GM12801 (cell line): ENCODE measurements around the gene DNTT.

Source experiments
- TF ChIP-seq, protein P1 (sequence below): IDR thresholded peaks from one replicate; pipeline ENCODE4 v1.5.1; 2011; ENCODE audit warnings: control low read depth; ENCODE audit not compliant: insufficient read length; ENCODE audit errors: extremely low read depth

The DNTT gene

DNA sequence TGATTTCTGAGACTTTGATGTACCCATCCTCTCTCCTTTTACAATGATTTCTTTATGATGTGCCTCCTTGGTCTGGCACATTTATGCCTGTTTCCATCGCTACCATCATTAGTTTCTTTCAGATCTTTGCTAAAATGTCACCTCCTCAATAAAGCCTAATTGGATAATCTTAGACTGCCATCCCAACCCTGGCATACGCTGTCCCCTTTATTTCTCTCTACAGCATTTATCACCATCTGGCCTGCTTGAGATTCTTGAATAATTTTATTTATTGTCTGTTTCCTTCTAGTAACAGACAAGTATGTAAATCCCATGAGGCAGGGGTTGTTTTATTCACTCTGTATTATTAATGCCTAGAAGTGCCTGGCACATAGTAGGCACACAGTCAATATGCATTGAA, 6.7 kb upstream of the DNTT start:
- TF ChIP-seq, protein P1, sequence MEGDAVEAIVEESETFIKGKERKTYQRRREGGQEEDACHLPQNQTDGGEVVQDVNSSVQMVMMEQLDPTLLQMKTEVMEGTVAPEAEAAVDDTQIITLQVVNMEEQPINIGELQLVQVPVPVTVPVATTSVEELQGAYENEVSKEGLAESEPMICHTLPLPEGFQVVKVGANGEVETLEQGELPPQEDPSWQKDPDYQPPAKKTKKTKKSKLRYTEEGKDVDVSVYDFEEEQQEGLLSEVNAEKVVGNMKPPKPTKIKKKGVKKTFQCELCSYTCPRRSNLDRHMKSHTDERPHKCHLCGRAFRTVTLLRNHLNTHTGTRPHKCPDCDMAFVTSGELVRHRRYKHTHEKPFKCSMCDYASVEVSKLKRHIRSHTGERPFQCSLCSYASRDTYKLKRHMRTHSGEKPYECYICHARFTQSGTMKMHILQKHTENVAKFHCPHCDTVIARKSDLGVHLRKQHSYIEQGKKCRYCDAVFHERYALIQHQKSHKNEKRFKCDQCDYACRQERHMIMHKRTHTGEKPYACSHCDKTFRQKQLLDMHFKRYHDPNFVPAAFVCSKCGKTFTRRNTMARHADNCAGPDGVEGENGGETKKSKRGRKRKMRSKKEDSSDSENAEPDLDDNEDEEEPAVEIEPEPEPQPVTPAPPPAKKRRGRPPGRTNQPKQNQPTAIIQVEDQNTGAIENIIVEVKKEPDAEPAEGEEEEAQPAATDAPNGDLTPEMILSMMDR, result no peak

DNA sequence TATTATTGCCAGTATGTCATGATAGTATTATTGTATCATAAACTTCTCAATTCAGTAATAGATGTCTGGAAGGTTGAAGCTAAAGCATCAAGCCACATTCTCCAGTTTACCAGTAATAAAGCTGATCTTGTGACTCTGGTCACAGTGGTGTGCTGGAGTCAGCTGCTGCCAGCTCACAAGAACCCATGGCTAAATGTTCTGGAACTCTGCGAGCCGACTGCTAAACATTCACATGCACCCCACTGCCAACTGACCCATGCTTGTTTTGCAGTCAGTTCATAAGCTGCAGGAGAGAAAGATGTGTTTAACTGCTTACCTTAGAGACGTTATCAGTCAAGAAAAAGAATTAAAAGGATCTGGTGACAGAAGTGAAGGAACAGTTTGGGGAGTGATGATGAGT, 5.9 kb upstream of the DNTT start:
- TF ChIP-seq, protein P1, result no peak

DNA sequence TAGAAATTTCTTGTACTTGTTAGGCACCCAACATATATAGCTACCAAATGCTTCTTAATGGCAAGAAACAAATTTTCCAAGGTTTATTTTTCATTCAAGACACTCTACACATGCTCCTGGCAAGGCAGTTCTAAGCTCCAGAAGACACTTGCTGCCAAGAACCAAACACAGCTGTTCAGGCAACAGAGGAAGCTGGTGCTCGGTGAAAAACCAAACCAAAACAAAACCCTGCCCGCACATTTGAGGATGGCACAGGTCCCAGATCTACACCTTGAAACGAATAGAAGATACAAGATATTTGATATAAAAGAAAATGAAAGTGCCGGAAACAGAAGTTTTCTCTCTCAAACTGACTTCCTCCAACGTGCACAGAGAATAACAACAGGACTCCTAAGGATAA, 4.9 kb upstream of the DNTT start:
- TF ChIP-seq, protein P1, result no peak

DNA sequence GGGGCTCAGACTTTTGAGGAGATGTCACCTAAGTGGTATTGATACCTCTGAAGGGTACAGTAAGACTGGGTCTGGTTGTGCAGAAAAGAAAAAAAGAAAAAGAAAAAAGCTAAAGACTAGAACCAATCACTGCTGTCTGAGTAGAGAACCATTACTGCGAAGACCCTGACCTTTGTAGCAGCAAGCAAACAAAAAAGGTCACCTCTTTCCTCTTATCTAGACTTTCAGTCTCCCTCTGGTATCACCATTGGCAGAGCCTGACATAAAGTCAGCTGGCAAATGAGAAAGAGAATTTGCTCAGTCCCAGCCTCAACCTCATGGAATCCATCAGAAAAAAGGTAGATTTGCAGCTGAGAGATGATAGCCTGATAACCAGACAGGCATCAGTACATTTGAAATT, 2.6 kb upstream of the DNTT start:
- TF ChIP-seq, protein P1, result no peak

DNA sequence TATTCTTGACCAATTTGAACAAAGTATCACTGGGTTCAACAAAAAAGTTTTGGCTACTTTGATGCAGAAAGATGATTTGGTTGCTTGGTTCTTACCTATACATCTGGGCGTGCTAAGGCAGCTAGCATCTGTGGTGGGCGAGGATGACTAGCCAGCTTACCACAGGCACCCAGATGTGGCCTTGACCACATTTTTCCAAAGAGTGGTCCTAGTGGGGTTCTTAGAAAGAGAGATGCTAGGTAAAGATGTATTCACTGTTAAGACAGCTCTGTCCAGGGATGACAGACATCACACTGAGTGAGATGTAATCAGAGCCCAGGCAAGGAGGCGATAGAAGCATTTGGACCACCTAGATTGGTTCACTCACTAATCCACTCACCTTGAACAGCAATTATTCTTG, 785 bp downstream of the DNTT start:
- TF ChIP-seq, protein P1, result no peak

DNA sequence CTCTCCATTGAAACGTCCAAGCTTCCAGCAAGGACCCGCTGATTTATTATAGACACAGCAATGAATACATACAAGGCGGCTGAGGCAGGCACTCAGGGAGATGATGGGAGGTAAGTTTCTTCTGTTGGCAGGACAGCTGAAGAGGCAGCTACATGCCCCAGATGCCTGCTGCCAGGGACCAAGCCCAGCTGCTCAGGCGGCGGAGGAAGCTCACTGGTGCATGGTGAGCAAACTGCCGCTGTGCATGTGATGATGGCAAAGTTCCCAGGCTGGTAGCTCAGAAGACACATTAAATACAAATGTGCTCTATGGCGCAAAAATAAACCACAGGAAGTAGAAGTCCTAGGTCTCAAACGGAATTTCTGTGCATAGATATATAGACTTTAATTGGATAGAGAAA, 2.3 kb downstream of the DNTT start:
- TF ChIP-seq, protein P1, result no peak

DNA sequence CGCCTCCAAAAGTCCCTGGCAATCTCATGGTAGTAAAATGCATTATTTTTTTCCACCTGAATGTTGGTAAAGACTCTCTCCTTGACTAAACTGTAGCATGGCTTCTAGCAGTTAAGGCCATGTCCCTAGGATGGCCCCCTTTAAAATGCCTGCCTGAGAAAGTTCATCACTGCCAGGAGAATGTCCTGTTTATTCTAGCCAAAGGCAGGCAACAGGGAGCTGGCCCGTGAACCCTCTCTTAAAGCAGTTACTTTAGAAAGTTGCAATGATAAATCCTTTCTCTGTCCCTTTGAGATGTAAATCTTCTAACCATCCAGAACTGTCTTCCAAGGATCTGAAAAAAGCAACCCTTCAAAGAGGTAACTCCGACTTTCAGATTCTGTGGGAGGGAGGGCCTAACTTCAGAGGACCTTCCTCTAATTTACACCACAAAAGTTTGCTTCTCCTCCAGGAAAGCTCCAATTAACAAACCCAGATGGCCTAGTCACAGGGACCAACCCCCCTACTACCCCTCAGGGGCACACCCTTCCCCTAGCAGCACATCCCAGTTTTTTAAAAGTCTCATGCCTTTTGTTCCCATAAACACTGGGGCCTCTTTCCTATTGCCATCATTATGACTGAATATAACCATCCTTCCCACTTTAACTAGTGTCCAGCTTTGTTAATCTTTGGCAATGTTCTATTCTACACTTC, 5.5 kb downstream of the DNTT start:
- TF ChIP-seq, protein P1, result no peak
